Measurements from ENCODE around the gene TMSB15C.
"Not testable (repeated sequence)": the region's sequence is repeated elsewhere in the genome, so short reads cannot be mapped to it uniquely, and the experiment has no call there.

TMSB15C gene

GRCh38 chrX:104075778-104076445 is at the start of gene TMSB15C:
Gene TMSB15C (minus strand): TSS chrX:104076236.
- DNase-seq = not testable (repeated sequence)

GRCh38 chrX:104122829-104123228 is 46.8 kb upstream of the TMSB15C start:
- no peak for DNase-seq

- DNase-seq = peak; percentile 54
Measured at GRCh38 chrX:104118765-104119164, 42.7 kb upstream of the TMSB15C start.

- DNase-seq = no peak
Measured at GRCh38 chrX:104117759-104118158, 41.7 kb upstream of the TMSB15C start.

GRCh38 chrX:104113222-104113965 is 37.4 kb upstream of the TMSB15C start:
- DNase-seq = peak; percentile 17

GRCh38 chrX:104112326-104112951 is 36.4 kb upstream of the TMSB15C start, which contains the start of gene ZCCHC18:
Gene ZCCHC18 (plus strand): TSS chrX:104112523. CDS start chrX:104114112, 1,589 bp downstream.
- peak; percentile 27 for DNase-seq

GRCh38 chrX:104110491-104111240 is 34.6 kb upstream of the TMSB15C start:
- not testable (repeated sequence) for DNase-seq

- no peak for DNase-seq
Measured at GRCh38 chrX:104108955-104109354, 32.9 kb upstream of the TMSB15C start.

- no peak for DNase-seq
Measured at GRCh38 chrX:104105330-104106262, 29.6 kb upstream of the TMSB15C start.

GRCh38 chrX:104104676-104105075 is 28.6 kb upstream of the TMSB15C start:
- no peak for DNase-seq

GRCh38 chrX:104098919-104099318 is 22.9 kb upstream of the TMSB15C start:
- no peak for DNase-seq

GRCh38 chrX:104098151-104098808 is 22.2 kb upstream of the TMSB15C start:
- DNase-seq = peak; percentile 58

GRCh38 chrX:104085919-104086318 is 9.9 kb upstream of the TMSB15C start:
- DNase-seq = no peak

GRCh38 chrX:104085477-104085876 is 9.4 kb upstream of the TMSB15C start:
- DNase-seq = no peak

- DNase-seq = no peak
Measured at GRCh38 chrX:104084534-104085277, 8.7 kb upstream of the TMSB15C start.

- no peak for DNase-seq
Measured at GRCh38 chrX:104084063-104084462, 8.0 kb upstream of the TMSB15C start.

GRCh38 chrX:104077854-104078253 is 1.8 kb upstream of the TMSB15C start:
- DNase-seq = not testable (repeated sequence)

- DNase-seq = not testable (repeated sequence)
Measured at GRCh38 chrX:104062636-104063035, 13.4 kb downstream of the TMSB15C start.

GRCh38 chrX:104054956-104055355 is 21.1 kb downstream of the TMSB15C start:
- DNase-seq = not testable (repeated sequence)

GRCh38 chrX:104047171-104047570 is 28.9 kb downstream of the TMSB15C start:
- no peak for DNase-seq

GRCh38 chrX:104045642-104046041 is 30.4 kb downstream of the TMSB15C start:
- no peak for DNase-seq

Data from NCI-H748 treated with DMSO at 0.1 percent for 48 hours (cell line).